HS-5 (cell line): ENCODE measurements around the gene CNOT6.

Experiments used
- DNase-seq: peaks from one replicate; pipeline ENCODE4 v3.0.0-alpha.2; 2012; ENCODE audit warnings: low read depth

The CNOT6 gene

GRCh38 chr5:180621311-180621710 lies 127.1 kb downstream of the CNOT6 start:
- DNase-seq = no peak

GRCh38 chr5:180622910-180623309 lies 128.7 kb downstream of the CNOT6 start:
- no peak for DNase-seq

GRCh38 chr5:180623411-180623834 lies 129.2 kb downstream of the CNOT6 start:
- DNase-seq = no peak

- no peak for DNase-seq
Measured at GRCh38 chr5:180623844-180624243, 129.7 kb downstream of the CNOT6 start.

GRCh38 chr5:180624587-180624986 lies 130.4 kb downstream of the CNOT6 start:
- no peak for DNase-seq

GRCh38 chr5:180625125-180625790 lies 131.1 kb downstream of the CNOT6 start:
- no peak for DNase-seq

GRCh38 chr5:180625791-180626660 lies 131.8 kb downstream of the CNOT6 start:
- DNase-seq = no peak

- no peak for DNase-seq
Measured at GRCh38 chr5:180626661-180627385, 132.6 kb downstream of the CNOT6 start.

- no peak for DNase-seq
Measured at GRCh38 chr5:180627386-180628120, 133.4 kb downstream of the CNOT6 start.
